ENCODE data around the gene SCAMP4. TPM values are rescaled to one million over a fixed set of nuclear protein-coding genes. Genes with fewer than 3 reads are reported as not detected.

Gene SCAMP4
- total and polyA plus RNA-seq, 9 of the 15 experiments (the other 6 are each of a cell fraction or from before 2014, with no cell fraction given) = 0.81 to 45.9 (median 12.8) TPM

DNA sequence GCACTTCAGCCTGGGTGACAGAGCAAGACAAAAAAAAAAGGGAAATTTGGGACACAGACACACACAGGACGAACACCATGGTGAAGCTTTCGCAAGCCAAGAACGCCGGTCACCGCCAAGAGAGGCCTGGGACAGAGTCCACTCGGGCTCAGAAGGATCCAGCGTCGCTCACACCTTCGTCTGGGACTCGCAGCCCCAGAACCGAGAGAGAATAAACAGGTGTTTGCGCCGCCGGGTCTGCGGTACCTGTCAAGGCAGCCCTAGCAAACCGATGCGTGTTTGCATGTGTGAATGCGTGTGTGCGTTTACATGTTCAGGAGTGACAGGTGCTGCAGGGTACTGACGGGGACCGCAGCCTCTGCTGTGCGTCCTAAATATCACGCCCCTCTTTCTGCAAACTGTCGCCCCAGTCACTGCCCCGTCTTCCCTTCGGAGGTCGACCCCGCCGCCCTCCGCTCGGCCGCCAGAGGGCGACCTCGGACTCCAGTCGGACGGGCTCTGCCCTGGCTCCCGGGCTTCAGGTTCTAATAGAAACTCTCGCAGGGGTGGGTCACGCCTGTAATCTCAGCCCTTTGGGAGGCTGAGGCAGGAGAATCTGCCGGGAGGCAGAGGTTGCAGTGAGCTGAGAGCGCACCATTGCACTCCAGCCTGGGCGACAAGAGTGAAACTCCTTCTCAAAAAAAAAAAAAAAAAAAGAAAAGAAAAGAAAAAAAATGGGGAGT lies 24.0 kb downstream of the SCAMP4 start:
- 20% methylated on average over 37 of the region's 42 CpGs for WGBS (ENCODE audit: insufficient coverage, low coverage, missing lambda C conversion rate)
- TF ChIP-seq ZNF766 (CRISPR knock-in tag; conservative IDR thresholded peaks at IDR 0.05) (peak; percentile 73), NCOR1 (IDR thresholded peaks at IDR 0.05) (no peak), ZNF384 (IDR thresholded peaks at IDR 0.05; ENCODE audit: low read depth, low read length) (peak; percentile 45; the same call in 1 of the 2 replicates), JUN (IDR thresholded peaks at IDR 0.05; ENCODE audit: borderline replicate concordance, low read depth, low read length) (no peak), JUN (CRISPR knock-in tag; IDR thresholded peaks at IDR 0.05; ENCODE audit: borderline replicate concordance) (no peak), HNRNPLL (IDR thresholded peaks at IDR 0.05; ENCODE audit: low read depth, low read length, poor library complexity, severe bottlenecking) (no peak), SAFB2 (IDR thresholded peaks at IDR 0.05; ENCODE audit: borderline replicate concordance, low read depth, low read length, severe bottlenecking) (no peak), MECOM (CRISPR knock-in tag; IDR thresholded peaks at IDR 0.05) (no peak), ZNF174 (CRISPR knock-in tag; IDR thresholded peaks at IDR 0.05) (no peak), HMGN3 (IDR thresholded peaks at IDR 0.05; ENCODE audit: borderline replicate concordance, extremely low read depth, insufficient read length, low read depth, low read length) (no peak), TARDBP (IDR thresholded peaks at IDR 0.05) (no peak), CCAR2 (IDR thresholded peaks at IDR 0.05; ENCODE audit: low read depth, low read length) (no peak), RCOR1 (IDR thresholded peaks at IDR 0.05; ENCODE audit: borderline replicate concordance in 1 of 2, low read depth in 2 of 2, low read length in 2 of 2) (no peak), SRF (CRISPR knock-in tag; IDR thresholded peaks at IDR 0.05) (no peak)
- TF ChIP-seq, protein P1, sequence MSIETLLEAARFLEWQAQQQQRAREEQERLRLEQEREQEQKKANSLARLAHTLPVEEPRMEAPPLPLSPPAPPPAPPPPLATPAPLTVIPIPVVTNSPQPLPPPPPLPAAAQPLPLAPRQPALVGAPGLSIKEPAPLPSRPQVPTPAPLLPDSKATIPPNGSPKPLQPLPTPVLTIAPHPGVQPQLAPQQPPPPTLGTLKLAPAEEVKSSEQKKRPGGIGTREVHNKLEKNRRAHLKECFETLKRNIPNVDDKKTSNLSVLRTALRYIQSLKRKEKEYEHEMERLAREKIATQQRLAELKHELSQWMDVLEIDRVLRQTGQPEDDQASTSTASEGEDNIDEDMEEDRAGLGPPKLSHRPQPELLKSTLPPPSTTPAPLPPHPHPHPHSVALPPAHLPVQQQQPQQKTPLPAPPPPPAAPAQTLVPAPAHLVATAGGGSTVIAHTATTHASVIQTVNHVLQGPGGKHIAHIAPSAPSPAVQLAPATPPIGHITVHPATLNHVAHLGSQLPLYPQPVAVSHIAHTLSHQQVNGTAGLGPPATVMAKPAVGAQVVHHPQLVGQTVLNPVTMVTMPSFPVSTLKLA (conservative IDR thresholded peaks at IDR 0.05) = no peak

More for the DNA sequence above, 24.0 kb downstream of the SCAMP4 start:
- Histone ChIP-seq H3K36me3 (ENCODE audit: control insufficient read depth, insufficient read depth, low read length) (peaks cover 9% of the 10 kb centered on the region; the same call in 1 of the 3 replicates), H3K9me1 (ENCODE audit: control insufficient read depth, insufficient read depth, low read length) (no peaks in the 10 kb centered on the region), H3K9me3 (replicated peaks; ENCODE audit: control insufficient read depth, insufficient read depth, low read depth, low read length) (0 out of 2 replicates have a peak, but pooled peaks cover 7% of the 10 kb centered on the region), H2AFZ (ENCODE audit: low read depth, low read length) (peak overlapping the region; percentile 87), H3K27ac (ENCODE audit: extremely low read depth, low read depth, low read length) (no peak overlapping the region), H3K27me3 (ENCODE audit: control insufficient read depth in 2 of 2, insufficient read depth in 2 of 2, low read length in 2 of 2) (no peaks in the 10 kb centered on the region), H3K4me1 (replicated peaks in 1 of 2; ENCODE audit: control insufficient read depth in 2 of 2, insufficient read depth in 2 of 2, low read length in 2 of 2) (peaks cover 3 to 30% of the 10 kb centered on the region in 2 experiments; a peak in 3 of 5 replicates), H3K4me3 (no peak overlapping the region), H3K9ac (ENCODE audit: insufficient read depth in 1 of 2, low read depth in 2 of 2, low read length in 2 of 2) (peak overlapping the region in 1 of 2 experiments; percentile 77; a peak in 2 of 4 replicates), H4K20me1 (replicated peaks; ENCODE audit: control insufficient read depth, insufficient read depth, low read length) (no peaks in the 10 kb centered on the region), H3K79me2 (ENCODE audit: control insufficient read depth, insufficient read depth, low read length) (no peaks in the 10 kb centered on the region), H3K4me2 (ENCODE audit: insufficient read depth, low read length) (peak overlapping the region; percentile 74)
- ATAC-seq (peak; percentile 98), DNase-seq (ENCODE audit: extremely low read depth in 1 of 4, low spot score in 3 of 4) (peak; percentile 86 to 88 (median 87)), FAIRE-seq (peak; percentile 54)
- BruUV-seq (replicated peaks) = no TSS peak
- ChIA-PET CTCF (ENCODE audit: low intra/inter-chr PET ratio) (interaction anchor here (0.6 to 1.2 kb wide), 5 partner anchors 54 to 306 kb away, joined by 3 to 6 read pairs (median 3); no protein-coding TSS in a partner anchor), POLR2A (interaction anchor here (0.6 kb wide), 1 partner anchor 8 kb away, joined by 3 read pairs; no protein-coding TSS in a partner anchor)
- intact Hi-C loops (cut with micrococcal nuclease) (loop anchor here (5.0 kb wide), 1 partner anchor 133 kb away; no protein-coding TSS in a partner anchor), in situ Hi-C loops (cut with MboI) (no loop called here)

All from K562 (cell line).